GM23248 (cell line): Measurements from ENCODE around the gene BCAR3.

Experiments
- EZH2 ChIP-seq: fragments of 200-600 bp; sonication (generic); IDR thresholded peaks from 2 replicates; pipeline ENCODE4 v1.6.1; 2018; ENCODE audit warnings: antibody characterized with exemption, mild to moderate bottlenecking; ENCODE audit not compliant: insufficient read depth, poor library complexity, severe bottlenecking
- EZH2phosphoT487 ChIP-seq: fragments of 200-600 bp; sonication (generic); IDR thresholded peaks from 2 replicates; pipeline ENCODE4 v1.6.1; 2018; ENCODE audit warnings: antibody characterized with exemption, moderate library complexity, mild to moderate bottlenecking, low read depth; ENCODE audit not compliant: insufficient read depth

DNA sequence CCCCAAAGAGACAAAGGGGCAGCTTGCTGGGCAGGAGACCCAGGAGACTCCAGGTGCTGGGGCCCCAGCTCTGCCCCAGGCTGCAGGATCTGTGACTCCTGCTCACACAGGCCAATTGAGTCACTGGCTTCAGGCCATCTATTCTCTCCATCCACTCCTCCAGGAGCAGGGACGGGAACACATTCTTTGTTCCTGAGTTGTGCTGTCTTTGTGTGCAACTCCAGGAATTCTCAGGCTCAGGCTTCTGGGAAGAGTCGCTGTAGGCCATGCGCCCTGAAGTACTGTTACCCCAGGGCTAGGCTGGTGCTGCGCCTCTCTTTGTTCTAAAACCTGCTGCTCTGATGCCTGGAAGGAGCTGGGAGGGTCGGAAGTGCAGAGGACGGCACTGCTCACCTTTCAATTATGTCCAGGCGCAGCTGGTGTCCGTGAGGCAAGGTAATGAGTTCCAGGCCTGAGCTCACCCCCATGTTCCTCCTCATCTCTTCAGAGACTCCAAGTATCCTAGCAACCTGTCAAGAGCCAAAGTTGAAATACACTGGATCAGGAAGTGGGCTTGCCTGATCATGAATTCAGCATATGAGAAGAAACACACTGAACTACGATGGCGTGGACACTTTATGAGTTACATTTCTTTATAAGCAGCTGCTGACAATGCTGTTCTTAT is 105.9 kb downstream of the BCAR3 start:
- TF ChIP-seq EZH2phosphoT487 (no peak), EZH2 (no peak)
